ENCODE measurements around the gene CKB.

The CKB gene

GRCh38 chr14:103549361-103550311 lies 27.0 kb upstream of the CKB start:
- no peak for DNase-seq

- DNase-seq, result no peak
Measured at GRCh38 chr14:103548463-103549351, 26.1 kb upstream of the CKB start.

GRCh38 chr14:103547941-103548462 lies 25.4 kb upstream of the CKB start:
- DNase-seq, result no peak

DNA sequence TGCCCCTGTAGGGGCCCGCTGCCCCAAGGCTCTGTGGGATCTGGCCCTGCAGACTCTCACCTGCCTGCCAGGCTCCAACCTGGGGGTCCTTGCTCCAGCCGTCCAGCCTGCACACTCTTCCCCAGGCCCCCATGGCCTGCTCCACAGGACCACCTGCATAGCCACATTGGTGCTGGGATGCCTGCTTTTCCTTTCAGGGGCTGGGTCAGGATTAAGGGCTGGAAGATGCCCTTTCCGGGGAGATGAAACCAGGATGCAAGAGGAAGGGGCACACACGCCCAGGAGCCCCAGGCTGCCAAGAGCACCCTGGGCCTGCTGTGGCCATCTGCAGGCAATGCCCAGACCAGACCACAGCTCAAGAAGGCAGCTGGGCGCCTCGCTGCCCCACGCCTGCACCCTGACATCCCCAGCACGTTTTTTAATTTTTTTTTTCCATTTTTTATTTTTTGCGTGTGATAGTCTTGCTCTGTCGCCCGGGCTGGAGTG lies 24.9 kb upstream of the CKB start:
- DNase-seq, result no peak

GRCh38 chr14:103546652-103547454 lies 24.2 kb upstream of the CKB start:
- DNase-seq, result peak; percentile 25

DNA sequence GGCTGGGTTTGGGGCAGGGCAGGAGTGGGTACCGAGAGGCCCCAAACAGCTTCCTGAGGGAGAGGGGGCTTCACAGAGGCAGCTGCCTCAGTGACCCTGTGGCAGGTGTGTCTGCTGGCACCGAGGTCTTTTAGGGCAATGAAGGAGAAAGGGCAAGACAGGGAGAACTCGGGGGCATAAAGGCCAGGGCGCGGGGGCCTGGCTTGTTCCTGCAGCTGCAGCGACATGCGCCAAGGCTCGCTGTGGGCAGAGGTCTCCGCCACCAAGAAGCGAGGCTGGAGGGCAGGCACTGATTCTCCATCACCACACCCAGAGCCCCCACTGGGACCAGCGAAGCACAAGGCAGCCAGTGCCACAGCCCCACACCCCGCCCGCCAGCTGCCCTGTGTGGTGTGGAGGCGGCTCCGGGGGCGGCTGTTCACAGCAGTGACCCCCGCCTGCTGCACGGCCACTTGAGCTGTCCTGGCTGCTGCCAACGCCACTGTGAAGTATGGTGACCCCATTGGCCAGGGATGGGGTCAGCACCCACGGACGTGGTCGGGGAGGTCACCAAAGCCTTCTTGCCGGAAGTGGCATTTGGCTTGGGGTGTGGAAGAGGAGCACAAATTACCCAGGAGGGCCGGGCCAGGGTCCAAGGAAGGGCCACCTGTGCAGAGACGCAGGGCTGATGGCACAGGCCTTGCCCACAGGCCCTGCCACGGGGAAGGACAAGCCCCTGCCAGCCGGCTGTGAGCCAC lies 23.5 kb upstream of the CKB start:
- DNase-seq, result no peak

- DNase-seq, result no peak
Measured at GRCh38 chr14:103545219-103545914, 22.7 kb upstream of the CKB start.

DNA sequence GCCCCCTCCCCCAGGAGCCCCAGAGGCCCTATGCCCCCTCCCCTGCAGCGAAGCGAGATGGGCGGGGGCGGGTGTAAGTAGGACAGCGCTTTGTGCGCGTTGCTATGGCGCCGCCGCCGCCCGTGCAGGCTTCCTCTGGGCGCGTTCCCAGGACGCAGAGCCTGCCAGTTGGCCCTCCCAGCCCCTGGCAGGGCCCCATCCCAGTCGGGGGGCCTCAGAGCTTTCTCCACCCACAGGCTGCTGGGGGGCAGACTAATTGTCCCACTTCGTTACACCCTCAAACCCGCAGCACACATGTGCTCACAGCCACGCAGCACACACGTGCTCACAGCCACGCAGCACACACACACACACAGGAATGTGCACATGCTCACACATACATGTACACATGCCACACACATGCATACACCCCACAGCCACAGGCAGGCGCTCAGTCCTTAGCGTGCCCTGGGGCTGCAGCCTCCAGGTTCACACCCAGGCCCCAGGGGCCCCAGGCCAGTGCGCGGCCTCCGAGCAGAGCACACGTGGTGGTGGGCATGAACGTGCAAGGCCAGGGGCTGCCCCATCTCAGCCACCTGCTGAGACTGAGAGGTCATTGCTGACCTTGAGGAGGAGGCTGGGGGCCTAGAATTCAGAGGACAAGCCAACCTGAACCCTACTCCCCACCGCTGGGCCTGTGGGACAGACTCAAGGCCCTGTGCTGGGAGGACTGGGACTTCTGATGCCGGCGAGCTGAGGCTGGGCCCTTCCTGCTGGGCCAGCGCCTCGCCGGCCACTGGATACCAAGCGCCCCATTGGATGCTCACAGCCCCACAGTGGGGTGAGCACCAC lies 22.0 kb upstream of the CKB start:
- no peak for DNase-seq

- no peak for DNase-seq
Measured at GRCh38 chr14:103543721-103544387, 21.2 kb upstream of the CKB start.

DNA sequence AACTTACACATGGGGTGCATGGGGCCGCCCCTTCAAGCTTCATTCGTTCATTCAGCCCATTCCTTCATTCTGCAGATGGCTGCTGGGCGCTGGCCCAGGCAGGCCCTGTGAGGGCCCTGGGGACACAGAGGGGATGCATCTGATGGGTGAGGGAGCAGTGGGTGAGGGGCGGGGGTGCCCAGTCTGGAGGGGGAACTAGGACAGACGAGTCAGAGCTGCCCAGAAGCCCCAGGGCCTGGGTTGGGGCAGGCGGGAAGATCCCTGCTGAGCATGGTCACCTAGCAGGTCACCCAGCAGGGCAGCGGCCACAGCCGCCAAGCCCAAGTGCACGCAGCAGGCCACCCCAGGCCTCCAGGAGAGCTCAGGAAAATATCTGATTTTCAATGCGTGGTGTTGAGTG lies 20.5 kb upstream of the CKB start:
- DNase-seq, result no peak

- DNase-seq, result no peak
Measured at GRCh38 chr14:103542605-103543088, 20.0 kb upstream of the CKB start.

GRCh38 chr14:103541709-103542604 lies 19.3 kb upstream of the CKB start:
- no peak for DNase-seq

- no peak for DNase-seq
Measured at GRCh38 chr14:103540821-103541708, 18.4 kb upstream of the CKB start.

DNA sequence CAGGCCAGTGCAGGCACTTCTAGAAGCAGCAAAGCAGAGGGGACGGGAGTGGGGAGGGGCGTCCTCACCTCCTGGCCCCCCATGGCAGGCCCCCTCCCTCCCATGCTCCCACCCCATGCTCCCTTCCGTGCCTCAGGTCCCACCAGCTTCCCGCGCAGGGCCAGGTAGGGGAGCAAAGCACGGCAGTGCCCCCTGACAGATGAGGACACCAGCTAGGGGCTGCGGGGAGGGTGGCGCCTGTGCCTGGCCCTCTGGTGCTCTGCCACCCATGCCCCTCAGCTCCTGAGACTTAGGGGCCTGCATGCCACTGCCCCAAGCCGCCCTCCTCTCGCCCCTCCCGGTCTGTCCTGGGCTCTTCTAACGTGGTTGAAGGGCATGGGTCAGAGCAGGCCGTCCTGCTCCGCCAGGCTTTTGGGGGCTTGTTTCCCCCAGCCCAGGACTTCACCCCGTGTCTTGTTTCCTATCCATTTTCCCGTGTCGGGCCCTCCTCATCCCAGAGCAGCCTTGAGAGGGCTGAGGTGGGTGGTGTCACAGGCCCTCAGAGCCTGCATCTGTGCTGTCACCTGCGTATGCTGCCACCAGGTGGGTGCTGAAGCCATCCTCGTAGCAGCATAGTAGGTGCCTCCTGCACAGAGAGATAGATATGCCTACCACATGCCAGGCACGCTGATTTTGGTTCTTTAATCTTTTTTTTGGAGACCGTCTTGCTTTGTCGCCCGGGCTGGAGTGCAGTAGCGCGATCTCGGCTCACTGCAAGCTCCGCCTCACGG lies 16.6 kb upstream of the CKB start:
- no peak for DNase-seq

DNA sequence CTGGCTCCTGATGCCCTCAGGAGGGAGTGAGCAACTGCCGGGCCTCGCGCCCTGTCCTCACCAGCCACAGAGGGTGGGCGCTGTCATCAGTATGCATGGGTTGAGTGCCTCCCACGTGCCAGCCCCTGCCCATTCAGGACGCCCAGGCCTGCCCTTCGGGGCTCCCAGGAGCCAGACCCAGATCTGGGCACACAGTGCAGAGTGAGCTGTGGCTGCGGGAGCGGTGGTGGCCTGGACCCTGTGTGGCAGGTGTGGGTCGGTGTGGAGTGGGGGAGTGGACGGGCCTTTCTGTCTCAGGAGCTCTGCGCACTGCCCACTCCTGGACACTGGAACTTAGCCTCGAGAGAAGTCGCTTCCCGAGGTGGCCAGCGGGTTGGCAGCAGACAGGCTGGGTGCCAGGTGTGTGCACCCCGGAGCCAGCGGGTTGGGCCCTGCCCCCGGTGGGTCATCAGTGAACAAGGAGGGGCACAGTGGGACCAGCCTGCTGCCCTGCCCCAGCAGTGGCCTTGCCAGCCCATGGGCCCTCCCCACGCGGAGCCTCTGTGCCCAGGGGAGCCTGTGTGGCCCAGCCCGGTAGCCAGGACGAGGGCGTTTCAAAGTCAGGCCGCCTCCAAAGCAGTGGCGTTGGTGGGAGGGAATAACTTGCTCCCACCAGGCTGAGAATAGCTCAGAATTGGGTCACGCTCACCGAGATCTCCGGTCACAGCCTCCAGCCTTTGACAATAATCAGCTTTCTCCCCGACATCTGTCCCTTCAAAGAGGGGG lies 15.8 kb upstream of the CKB start:
- no peak for DNase-seq

Data from GDM1 (cell line).